ENCODE measurements around the gene SLC15A5. TPM values are rescaled to one million over a fixed set of nuclear protein-coding genes. Genes with fewer than 3 reads are reported as not detected.

SLC15A5 gene
- polyA plus RNA-seq, 1 of the 3 experiments (the other 2 are of a cell fraction): not detected

DNA sequence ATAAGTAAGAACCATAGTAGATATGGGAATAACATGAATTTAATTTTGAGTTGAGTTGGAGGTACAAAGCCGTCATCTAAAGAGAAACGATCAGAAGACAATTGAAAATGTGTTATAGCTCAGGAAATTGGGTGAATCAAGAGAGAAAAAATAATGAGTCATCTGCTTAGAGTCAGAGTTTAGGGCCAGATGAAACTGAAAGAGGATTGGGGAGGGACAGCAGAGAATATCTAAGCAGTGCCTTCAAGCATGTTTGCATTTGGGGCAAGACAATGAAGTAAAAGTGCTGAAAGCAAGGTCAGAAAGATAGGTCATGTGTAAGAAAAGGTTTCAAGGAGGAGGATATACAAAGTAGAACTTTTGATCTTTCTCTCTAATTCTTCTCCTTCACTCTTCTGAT, 49.4 kb downstream of the SLC15A5 start:
- TF ChIP-seq FOXM1 (IDR thresholded peaks at IDR 0.05; ENCODE audit: low read depth) (no peak), SIN3A (IDR thresholded peaks at IDR 0.05; ENCODE audit: borderline replicate concordance, low read depth, low read length) (no peak), ELF1 (IDR thresholded peaks at IDR 0.05) (no peak), EP300 (IDR thresholded peaks at IDR 0.05; ENCODE audit: borderline replicate concordance in 1 of 2, low read depth in 1 of 2, low read length in 1 of 2) (no peak), GABPA (IDR thresholded peaks at IDR 0.05; ENCODE audit: low read depth) (no peak), FOXJ3 (CRISPR knock-in tag; IDR thresholded peaks at IDR 0.05) (no peak), CHD2 (IDR thresholded peaks at IDR 0.05; ENCODE audit: low read length, partially characterized antibody) (no peak), JUND (IDR thresholded peaks at IDR 0.05) (no peak), NFIC (IDR thresholded peaks at IDR 0.05; ENCODE audit: borderline replicate concordance) (no peak)
- TF ChIP-seq, protein P1, sequence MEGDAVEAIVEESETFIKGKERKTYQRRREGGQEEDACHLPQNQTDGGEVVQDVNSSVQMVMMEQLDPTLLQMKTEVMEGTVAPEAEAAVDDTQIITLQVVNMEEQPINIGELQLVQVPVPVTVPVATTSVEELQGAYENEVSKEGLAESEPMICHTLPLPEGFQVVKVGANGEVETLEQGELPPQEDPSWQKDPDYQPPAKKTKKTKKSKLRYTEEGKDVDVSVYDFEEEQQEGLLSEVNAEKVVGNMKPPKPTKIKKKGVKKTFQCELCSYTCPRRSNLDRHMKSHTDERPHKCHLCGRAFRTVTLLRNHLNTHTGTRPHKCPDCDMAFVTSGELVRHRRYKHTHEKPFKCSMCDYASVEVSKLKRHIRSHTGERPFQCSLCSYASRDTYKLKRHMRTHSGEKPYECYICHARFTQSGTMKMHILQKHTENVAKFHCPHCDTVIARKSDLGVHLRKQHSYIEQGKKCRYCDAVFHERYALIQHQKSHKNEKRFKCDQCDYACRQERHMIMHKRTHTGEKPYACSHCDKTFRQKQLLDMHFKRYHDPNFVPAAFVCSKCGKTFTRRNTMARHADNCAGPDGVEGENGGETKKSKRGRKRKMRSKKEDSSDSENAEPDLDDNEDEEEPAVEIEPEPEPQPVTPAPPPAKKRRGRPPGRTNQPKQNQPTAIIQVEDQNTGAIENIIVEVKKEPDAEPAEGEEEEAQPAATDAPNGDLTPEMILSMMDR (IDR thresholded peaks at IDR 0.05): no peak
- Histone ChIP-seq H3K4me1 (ENCODE audit: control insufficient read depth in 1 of 2, insufficient read depth in 2 of 2, low read depth in 1 of 2, low read length in 1 of 2) (no peaks in the 10 kb centered on the region; a peak in 1 of 4 replicates), H3K9ac (no peak overlapping the region), H3K27me3 (ENCODE audit: insufficient read depth) (no peaks in the 10 kb centered on the region), H2AFZ (ENCODE audit: low read depth) (no peak overlapping the region), H3K36me3 (replicated peaks in 1 of 2; ENCODE audit: control insufficient read depth in 1 of 2, insufficient read depth in 2 of 2, low read length in 1 of 2) (no peaks in the 10 kb centered on the region), H3K27ac (ENCODE audit: low read depth in 2 of 2, low read length in 1 of 2) (no peak overlapping the region), H3K9me3 (peaks cover 3% of the 10 kb centered on the region; the same call in 1 of the 2 replicates), H3K79me2 (ENCODE audit: insufficient read depth) (no peaks in the 10 kb centered on the region), H3F3A (replicated peaks; ENCODE audit: insufficient read depth) (no peaks in the 10 kb centered on the region), H3K4me3 (ENCODE audit: low read depth in 2 of 2, low read length in 1 of 2) (no peak overlapping the region), H3K9me2 (no peaks in the 10 kb centered on the region), H3K4me2 (no peak overlapping the region), H4K20me1 (ENCODE audit: insufficient read depth) (no peaks in the 10 kb centered on the region)
- ChIA-PET CTCF (no interaction called here), POLR2A (no interaction called here)
- no peak for DNase-seq
- 0% methylated on average over 2 of the region's 2 CpGs for WGBS (ENCODE audit: low lambda C conversion rate)

DNA sequence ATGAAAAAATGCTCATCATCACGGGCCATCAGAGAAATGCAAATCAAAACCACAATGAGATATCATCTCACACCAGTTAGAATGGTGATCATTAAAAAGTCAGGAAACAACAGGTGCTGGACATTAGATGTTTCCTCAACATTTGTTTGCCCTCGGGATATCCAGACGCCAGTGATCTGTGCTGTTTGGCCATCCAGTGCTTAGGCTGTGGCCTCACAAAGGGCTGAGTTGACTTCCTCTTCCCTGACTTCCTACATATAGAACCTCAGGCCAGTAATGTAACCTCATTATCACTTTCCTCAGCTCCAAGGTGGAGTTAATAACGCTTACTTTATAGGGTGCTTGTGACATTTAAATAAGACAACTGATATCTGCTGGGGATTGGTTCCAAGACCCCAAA, 51.8 kb downstream of the SLC15A5 start:
- H3K27me3 ChIP-seq (ENCODE audit: insufficient read depth): no peaks in the 10 kb centered on the region
- no peak for DNase-seq
- H3K79me2 ChIP-seq (ENCODE audit: insufficient read depth): no peaks in the 10 kb centered on the region
- H3K4me2 ChIP-seq: no peak overlapping the region
- H3K4me3 ChIP-seq (ENCODE audit: low read depth in 2 of 2, low read length in 1 of 2): no peak overlapping the region
- ChIA-PET CTCF (no interaction called here), POLR2A (no interaction called here)
- H3K27ac ChIP-seq (ENCODE audit: low read depth in 2 of 2, low read length in 1 of 2): no peak overlapping the region
- no peaks in the 10 kb centered on the region for H3F3A ChIP-seq (replicated peaks; ENCODE audit: insufficient read depth)
- no peaks in the 10 kb centered on the region for H3K9me2 ChIP-seq
- no peaks in the 10 kb centered on the region for H3K9me3 ChIP-seq
- no peak overlapping the region for H2AFZ ChIP-seq (ENCODE audit: low read depth)
- TF ChIP-seq FOXJ3 (CRISPR knock-in tag; IDR thresholded peaks at IDR 0.05) (no peak), SMC3 (IDR thresholded peaks at IDR 0.05; ENCODE audit: low read depth, low read length) (no peak), FOSL2 (IDR thresholded peaks at IDR 0.05; ENCODE audit: borderline replicate concordance, low read depth) (no peak), TAF1 (IDR thresholded peaks at IDR 0.05; ENCODE audit: borderline replicate concordance, low read depth, low read length) (no peak), YY1 (IDR thresholded peaks at IDR 0.05; ENCODE audit: low read depth) (no peak), MAX (IDR thresholded peaks at IDR 0.05; ENCODE audit: low read depth) (no peak), ELF1 (IDR thresholded peaks at IDR 0.05) (no peak), JUND (IDR thresholded peaks at IDR 0.05) (no peak), NRF1 (IDR thresholded peaks at IDR 0.05; ENCODE audit: low read depth, low read length) (no peak), TCF12 (IDR thresholded peaks at IDR 0.05) (no peak), FOXM1 (IDR thresholded peaks at IDR 0.05; ENCODE audit: low read depth) (no peak)
- TF ChIP-seq, protein P2, sequence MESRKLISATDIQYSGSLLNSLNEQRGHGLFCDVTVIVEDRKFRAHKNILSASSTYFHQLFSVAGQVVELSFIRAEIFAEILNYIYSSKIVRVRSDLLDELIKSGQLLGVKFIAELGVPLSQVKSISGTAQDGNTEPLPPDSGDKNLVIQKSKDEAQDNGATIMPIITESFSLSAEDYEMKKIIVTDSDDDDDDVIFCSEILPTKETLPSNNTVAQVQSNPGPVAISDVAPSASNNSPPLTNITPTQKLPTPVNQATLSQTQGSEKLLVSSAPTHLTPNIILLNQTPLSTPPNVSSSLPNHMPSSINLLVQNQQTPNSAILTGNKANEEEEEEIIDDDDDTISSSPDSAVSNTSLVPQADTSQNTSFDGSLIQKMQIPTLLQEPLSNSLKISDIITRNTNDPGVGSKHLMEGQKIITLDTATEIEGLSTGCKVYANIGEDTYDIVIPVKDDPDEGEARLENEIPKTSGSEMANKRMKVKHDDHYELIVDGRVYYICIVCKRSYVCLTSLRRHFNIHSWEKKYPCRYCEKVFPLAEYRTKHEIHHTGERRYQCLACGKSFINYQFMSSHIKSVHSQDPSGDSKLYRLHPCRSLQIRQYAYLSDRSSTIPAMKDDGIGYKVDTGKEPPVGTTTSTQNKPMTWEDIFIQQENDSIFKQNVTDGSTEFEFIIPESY (IDR thresholded peaks at IDR 0.05; ENCODE audit: borderline replicate concordance, low read depth): no peak
- TF ChIP-seq, protein P3, sequence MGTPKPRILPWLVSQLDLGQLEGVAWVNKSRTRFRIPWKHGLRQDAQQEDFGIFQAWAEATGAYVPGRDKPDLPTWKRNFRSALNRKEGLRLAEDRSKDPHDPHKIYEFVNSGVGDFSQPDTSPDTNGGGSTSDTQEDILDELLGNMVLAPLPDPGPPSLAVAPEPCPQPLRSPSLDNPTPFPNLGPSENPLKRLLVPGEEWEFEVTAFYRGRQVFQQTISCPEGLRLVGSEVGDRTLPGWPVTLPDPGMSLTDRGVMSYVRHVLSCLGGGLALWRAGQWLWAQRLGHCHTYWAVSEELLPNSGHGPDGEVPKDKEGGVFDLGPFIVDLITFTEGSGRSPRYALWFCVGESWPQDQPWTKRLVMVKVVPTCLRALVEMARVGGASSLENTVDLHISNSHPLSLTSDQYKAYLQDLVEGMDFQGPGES (IDR thresholded peaks at IDR 0.05; ENCODE audit: low read depth, low read length): no peak
- no peak overlapping the region for H3K9ac ChIP-seq
- WGBS (ENCODE audit: low lambda C conversion rate): 5% methylated on average over 4 of the region's 4 CpGs
- no peaks in the 10 kb centered on the region for H3K36me3 ChIP-seq (replicated peaks in 1 of 2; ENCODE audit: control insufficient read depth in 1 of 2, insufficient read depth in 2 of 2, low read length in 1 of 2)
- no peaks in the 10 kb centered on the region; a peak in 1 of 4 replicates for H3K4me1 ChIP-seq (ENCODE audit: control insufficient read depth in 1 of 2, insufficient read depth in 2 of 2, low read depth in 1 of 2, low read length in 1 of 2)
- H4K20me1 ChIP-seq (ENCODE audit: insufficient read depth): no peaks in the 10 kb centered on the region
